K562 (cell line): ENCODE results near the gene RARRES1. TPM values are rescaled to one million over a fixed set of nuclear protein-coding genes. Genes with fewer than 3 reads are reported as not detected.

ENCODE experiments used
- ATAC-seq: fragments of 200-7000 bp; cut with Tn5 transposase; 3 replicates; pipeline ENCODE4 v1.9.1; 2020; ENCODE audit warnings: moderate library complexity
- BruUV-seq: library from RNA; stranded (reverse); fragments of 400-500 nt; replicated peaks from 2 replicates; lab custom pipeline; 2021; lab: Mats Ljungman, UMichigan
- CTCF ChIA-PET: fragments of 300-600 bp; formaldehyde crosslinking; extraction: SDS; loops from one replicate; lab custom pipeline; 2021; ENCODE audit warnings: low intra/inter-chr PET ratio; lab: Yijun Ruan, JAX
- POLR2A ChIA-PET: fragments of 300-600, 350-650 bp; sonication (Branson Sonifier 250); formaldehyde crosslinking; extraction: SDS; loops from one replicate; lab custom pipeline; 2021; ENCODE audit warnings: antibody characterized with exemption, inconsistent platforms; lab: Yijun Ruan, JAX
- DNase-seq, 4 experiments: peaks; one replicate each; pipeline versions ENCODE4 v3.0.0 to v3.0.0-alpha.2; 2011 to 2018; ENCODE audit warnings: low spot score in 3 of 4, mixed read lengths in 3 of 4; ENCODE audit errors: extremely low read depth in 1 of 4
- FAIRE-seq: peaks from 2 replicates; lab custom pipeline; 2011; peaks lifted over from hg19 to GRCh38; lab: Jason Lieb, UNC
- H2AFZ ChIP-seq: 2 replicates; pipeline ENCODE4 v1.6.0; 2011; ENCODE audit warnings: low read depth, low read length, control low read depth, inconsistent platforms
- H3K27ac ChIP-seq: fragments of 200-600 bp; 3 replicates; pipeline ENCODE4 v1.8.0; 2011; ENCODE audit warnings: low read depth, mild to moderate bottlenecking, control low read depth, inconsistent platforms, low read length, moderate library complexity, mixed read lengths; ENCODE audit errors: extremely low read depth
- H3K27me3 ChIP-seq, 2 experiments: fragments of 300-600 bp in 1 of 2; 2 replicates in 1 of 2; 3 replicates in 1 of 2; pipeline versions ENCODE4 v1.6.0 to v1.8.0; 2011; ENCODE audit warnings: inconsistent platforms in 2 of 2, low read length in 2 of 2, mild to moderate bottlenecking in 1 of 2, mixed read lengths in 1 of 2, moderate library complexity in 1 of 2; ENCODE audit not compliant: control insufficient read depth in 2 of 2, insufficient read depth in 2 of 2
- H3K36me3 ChIP-seq: fragments of 300-600 bp; 3 replicates; pipeline ENCODE4 v1.8.0; 2011; ENCODE audit warnings: mild to moderate bottlenecking, low read length, inconsistent platforms; ENCODE audit not compliant: control insufficient read depth, insufficient read depth
- H3K4me1 ChIP-seq, 2 experiments: fragments of 200-600 bp in 1 of 2; replicated peaks in 1 of 2; 2 replicates in 1 of 2; 3 replicates in 1 of 2; pipeline versions ENCODE4 v1.5.1 to v1.8.0; 2011; ENCODE audit warnings: inconsistent platforms in 2 of 2, low read length in 2 of 2, mild to moderate bottlenecking in 1 of 2, mixed read lengths in 1 of 2, moderate library complexity in 1 of 2; ENCODE audit not compliant: control insufficient read depth in 2 of 2, insufficient read depth in 2 of 2
- H3K4me2 ChIP-seq: 2 replicates; pipeline ENCODE4 v1.6.1; 2011; ENCODE audit warnings: low read length, control low read depth, inconsistent platforms, mixed read lengths; ENCODE audit not compliant: insufficient read depth
- H3K4me3 ChIP-seq: fragments of 200-600 bp; sonication (generic), shearing (Covaris generic); 2 replicates; pipeline ENCODE4 v1.5.1; 2016; ENCODE audit warnings: control low read depth, inconsistent platforms
- H3K79me2 ChIP-seq: fragments of 200-600 bp; 3 replicates; pipeline ENCODE4 v1.8.0; 2011; ENCODE audit warnings: low read length, inconsistent platforms; ENCODE audit not compliant: control insufficient read depth, insufficient read depth
- H3K9ac ChIP-seq, 2 experiments: 2 replicates each; pipeline versions ENCODE4 v1.6.0 to v1.6.1; 2011; ENCODE audit warnings: low read depth in 2 of 2, low read length in 2 of 2, control low read depth in 1 of 2, inconsistent platforms in 1 of 2, mild to moderate bottlenecking in 1 of 2, mixed read lengths in 1 of 2; ENCODE audit not compliant: insufficient read depth in 1 of 2
- H3K9me1 ChIP-seq: one replicate; pipeline ENCODE4 v1.6.0; 2011; ENCODE audit warnings: inconsistent platforms, mild to moderate bottlenecking, low read length, moderate library complexity; ENCODE audit not compliant: control insufficient read depth, insufficient read depth
- H3K9me3 ChIP-seq: replicated peaks from 2 replicates; pipeline ENCODE4 v1.5.1; 2011; ENCODE audit warnings: low read depth, low read length, inconsistent platforms; ENCODE audit not compliant: control insufficient read depth, insufficient read depth
- H4K20me1 ChIP-seq: replicated peaks from 2 replicates; pipeline ENCODE4 v1.6.1; 2011; ENCODE audit warnings: low read length, inconsistent platforms, mixed read lengths; ENCODE audit not compliant: control insufficient read depth, insufficient read depth
- GABPA ChIP-seq: fragments of 200-800 bp; sonication (Bioruptor generic); conservative IDR thresholded peaks from 2 replicates; pipeline ENCODE4 v1.6.1; 2016; ENCODE audit warnings: low read depth, missing genetic modification characterization, missing compliant biosample characterization
- KAT2B ChIP-seq: IDR thresholded peaks from one replicate; pipeline ENCODE4 v1.6.1; 2012; ENCODE audit warnings: low read depth, mild to moderate bottlenecking, control low read depth, inconsistent platforms, low read length, moderate library complexity
- KAT8 ChIP-seq: fragments of 450-650 bp; IDR thresholded peaks from 2 replicates; pipeline ENCODE4 v1.6.1; 2016; ENCODE audit warnings: low read depth, mild to moderate bottlenecking
- NR2F6 ChIP-seq: fragments of 450-650 bp; formaldehyde crosslinking; IDR thresholded peaks from 2 replicates; pipeline ENCODE4 v1.4.0; 2020; ENCODE audit warnings: mild to moderate bottlenecking
- POLR3A ChIP-seq: IDR thresholded peaks from 2 replicates; pipeline ENCODE4 v1.6.1; 2011; ENCODE audit warnings: borderline replicate concordance, mild to moderate bottlenecking, moderate library complexity; ENCODE audit not compliant: insufficient read length, insufficient read depth; ENCODE audit errors: extremely low read depth
- PYGO2 ChIP-seq: fragments of 450-650 bp; IDR thresholded peaks from 2 replicates; pipeline ENCODE4 v1.6.1; 2016; ENCODE audit warnings: mild to moderate bottlenecking, missing genetic modification characterization, moderate library complexity, missing compliant biosample characterization
- SNIP1 ChIP-seq: fragments of 450-650 bp; IDR thresholded peaks from 2 replicates; pipeline ENCODE4 v1.7.1; 2017; ENCODE audit warnings: low read depth, mild to moderate bottlenecking
- U2AF1 ChIP-seq: fragments of 200-400 bp; formaldehyde crosslinking; optimal IDR thresholded peaks from 2 replicates; pipeline ENCODE3; 2017; ENCODE audit warnings: mild to moderate bottlenecking, low read depth, low read length, moderate library complexity
- UBTF ChIP-seq, 2 experiments: IDR thresholded peaks; 2 replicates each; pipeline ENCODE4 v1.6.1; 2012; ENCODE audit warnings: improper control_type of control experiment in 2 of 2, low read depth in 2 of 2, low read length in 2 of 2, borderline replicate concordance in 1 of 2
- ZNF274 ChIP-seq: IDR thresholded peaks from 2 replicates; pipeline ENCODE4 v1.6.1; 2011; ENCODE audit warnings: low read depth, mild to moderate bottlenecking, low read length, moderate library complexity, borderline replicate concordance
- ZNF280B ChIP-seq: fragments of 250-450 bp; sonication (Bioruptor Pico); IDR thresholded peaks from 2 replicates; pipeline ENCODE4 v1.5.1; 2021; ENCODE audit warnings: mild to moderate bottlenecking
- ZNF431 ChIP-seq: sonication (generic); formaldehyde crosslinking; IDR thresholded peaks from 2 replicates; pipeline ENCODE4 v1.8.0; 2022; ENCODE audit warnings: mild to moderate bottlenecking, missing genetic modification reagents
- ZNF639 ChIP-seq, 2 experiments: fragments of 200-800 bp in 1 of 2; sonication (Bioruptor generic) in 1 of 2; sonication (generic) in 1 of 2; formaldehyde crosslinking in 1 of 2; IDR thresholded peaks in 1 of 2; conservative IDR thresholded peaks in 1 of 2; 2 replicates each; pipeline versions ENCODE4 v1.5.0 to v1.6.1; 2016 to 2020; ENCODE audit warnings: missing compliant biosample characterization in 1 of 2, missing genetic modification characterization in 1 of 2, missing genetic modification reagents in 1 of 2
- WGBS: fragments of 100-300 bp; shearing (Covaris generic); methylation state at CpG from one replicate; pipeline ENCODE4 v1.1.6; 2016; ENCODE audit warnings: low coverage, mixed read lengths; ENCODE audit not compliant: insufficient coverage; ENCODE audit errors: missing lambda C conversion rate; 5-methylcytosine and 5-hydroxymethylcytosine counted together
- in situ Hi-C: fragments of 300-500 bp; cut with MboI; formaldehyde crosslinking; loops from 4 replicates; pipeline ENCODE4 v1.15.0; 2018; ENCODE audit warnings: inconsistent platforms, mixed read lengths
- intact Hi-C: fragments of 100-400 bp; cut with micrococcal nuclease; formaldehyde crosslinking; loops from 2 replicates; pipeline ENCODE4 v1.14.2; 2022
- polyA plus RNA-seq, 8 experiments: library from polyadenylated mRNA; depleted of rRNA in 4 of 8; stranded (reverse) in 5 of 8; unstranded in 3 of 8; fragments of >200 nt; fragmentation: Nextera tagmentation in 2 of 8; fragmentation: Illumina TruSeq in 1 of 8; extraction: Ambion mirVana in 2 of 8; extraction: Trizol in 1 of 8; gene quantifications; 2 replicates each; pipeline versions ENCODE4 v1.2.1 to v1.2.3, GENCODE V29; 2011 to 2014; ENCODE audit warnings: inconsistent platforms in 1 of 8, missing spikeins in 1 of 8
- total RNA-seq, 7 experiments: library from RNA; depleted of rRNA in 6 of 7; stranded (reverse); fragments of >200 nt in 6 of 7; fragmentation: Illumina TruSeq in 2 of 7; extraction: Trizol in 2 of 7; gene quantifications; 2 replicates each; pipeline versions ENCODE4 v1.2.1 to v1.2.3, GENCODE V29; 2011 to 2021; ENCODE audit warnings: low replicate concordance in 1 of 7

Gene RARRES1
- total and polyA plus RNA-seq, 9 of the 15 experiments (the other 6 are each of a cell fraction or from before 2014, with no cell fraction given) = not detected

GRCh38 chr3:158731486-158731885, 771 bp downstream of the RARRES1 start:
- Histone ChIP-seq H2AFZ (no peak overlapping the region), H3K9me3 (peaks cover 6% of the 10 kb centered on the region; the same call in 1 of the 2 replicates), H3K4me3 (no peak overlapping the region), H4K20me1 (no peaks in the 10 kb centered on the region), H3K36me3 (peaks cover 10% of the 10 kb centered on the region; the same call in 2 of the 3 replicates), H3K4me2 (no peak overlapping the region), H3K27ac (no peak overlapping the region), H3K27me3 (no peaks in the 10 kb centered on the region), H3K79me2 (no peaks in the 10 kb centered on the region; the same call in 2 of the 3 replicates), H3K9ac (no peak overlapping the region), H3K9me1 (no peaks in the 10 kb centered on the region), H3K4me1 (peaks cover 2 to 3% of the 10 kb centered on the region in 2 experiments; a peak in 3 of 5 replicates)
- ATAC-seq (no peak), FAIRE-seq (no peak), DNase-seq (no peak)
- ChIA-PET CTCF (interaction anchor here (1.1 kb wide), 1 partner anchor 59 kb away, joined by 4 read pairs; no protein-coding TSS in a partner anchor), POLR2A (interaction anchor here (1.5 kb wide), 1 partner anchor 10 kb away, joined by 3 read pairs; no protein-coding TSS in a partner anchor)
- intact Hi-C loops (no loop called here), in situ Hi-C loops (no loop called here)
- no peak for TF ChIP-seq POLR3A
- TF ChIP-seq PYGO2 (tag) = no peak
- TF ChIP-seq UBTF (IDR thresholded peaks at IDR 0.05; ENCODE audit: borderline replicate concordance in 1 of 2, low read depth in 2 of 2, low read length in 2 of 2) = no peak
- TF ChIP-seq ZNF431 (CRISPR knock-in tag) = no peak
- no peak for TF ChIP-seq NR2F6 (CRISPR knock-in tag)
- TF ChIP-seq KAT8 = no peak
- no peak for TF ChIP-seq ZNF274
- TF ChIP-seq SNIP1 = no peak
- TF ChIP-seq ZNF280B (CRISPR knock-in tag) = no peak
- TF ChIP-seq ZNF639 (CRISPR knock-in tag; conservative IDR thresholded peaks at IDR 0.05 in 1 of 2, IDR thresholded peaks at IDR 0.05 in 1 of 2) = no peak
- no peak for TF ChIP-seq GABPA
- TF ChIP-seq U2AF1 = no peak
- TF ChIP-seq KAT2B = no peak
- 97% methylated on average over 14 of the region's 14 CpGs for WGBS
- no TSS peak for BruUV-seq
